BJ (cell line): ENCODE results near the gene IQCH. TPM values are rescaled to one million over a fixed set of nuclear protein-coding genes. Genes with fewer than 3 reads are reported as not detected.

Source experiments
- CTCF ChIA-PET: fragments of 350-600 bp; formaldehyde crosslinking; extraction: SDS; loops from one replicate; lab custom pipeline; 2021; ENCODE audit warnings: antibody characterized with exemption, inconsistent platforms; lab: Yijun Ruan, JAX
- POLR2A ChIA-PET: fragments of 300-600 bp; sonication (Branson Sonifier 250); formaldehyde crosslinking; extraction: SDS; loops from one replicate; lab custom pipeline; 2021; ENCODE audit warnings: antibody characterized with exemption; lab: Charles Lee
- DNase-seq: peaks from one replicate; pipeline ENCODE4 v3.0.0-alpha.2; 2011; ENCODE audit warnings: low read depth
- H3K27me3 ChIP-seq: 2 replicates; pipeline ENCODE4 v1.6.0; 2011; ENCODE audit warnings: low read length; ENCODE audit not compliant: control insufficient read depth, insufficient read depth
- H3K36me3 ChIP-seq: 2 replicates; pipeline ENCODE4 v1.5.1; 2011; ENCODE audit warnings: low read length; ENCODE audit not compliant: control insufficient read depth, insufficient read depth
- H3K4me3 ChIP-seq: 2 replicates; pipeline ENCODE4 v1.5.1; 2011; ENCODE audit warnings: low read depth, mild to moderate bottlenecking, control low read depth, low read length
- polyA plus RNA-seq: library from polyadenylated mRNA; depleted of rRNA; stranded (reverse); fragments of >200 nt; gene quantifications from 2 replicates; pipeline ENCODE4 v1.2.3, GENCODE V29; 2011
- TF ChIP-seq, protein P1 (sequence below): IDR thresholded peaks from 2 replicates; pipeline ENCODE4 v1.5.1; 2011; ENCODE audit warnings: low read depth, mild to moderate bottlenecking, control low read depth, inconsistent platforms, low read length, moderate library complexity; ENCODE audit not compliant: insufficient read depth

The IQCH gene
- polyA plus RNA-seq, 1 experiment, result 0.82 TPM

DNA sequence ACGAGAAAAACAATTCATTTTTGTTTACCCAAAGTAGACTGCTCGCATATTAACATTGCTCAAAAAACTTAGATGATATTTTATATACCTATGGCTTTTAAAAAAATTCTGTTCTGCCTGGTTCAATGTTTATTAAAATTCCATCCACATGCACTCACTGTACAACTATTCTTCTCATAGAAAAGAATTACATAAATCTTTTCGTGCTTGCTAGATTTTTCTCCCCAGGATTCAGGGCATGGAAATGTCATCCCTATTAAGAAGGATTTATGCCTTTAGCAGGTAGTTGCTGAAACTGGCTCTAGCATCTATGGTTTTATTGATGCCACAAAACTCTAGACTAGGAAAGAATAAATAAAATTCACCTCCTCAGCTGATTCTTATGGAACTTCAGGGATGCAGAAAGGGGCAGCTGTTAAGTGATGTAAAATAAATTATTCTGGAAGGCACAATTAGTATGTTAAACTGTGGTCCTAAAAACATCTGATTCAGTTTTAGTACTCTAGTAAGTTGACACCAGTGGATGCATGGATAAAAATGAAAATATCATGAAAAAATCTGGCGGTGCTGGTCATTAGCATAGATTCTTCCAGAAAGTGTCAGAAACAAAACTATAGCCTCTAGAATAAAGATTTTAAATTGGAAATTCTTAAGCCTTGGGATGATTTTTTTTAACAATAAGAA lies 41.8 kb upstream of the IQCH start:
- no peaks in the 10 kb centered on the region for H3K36me3 ChIP-seq
- TF ChIP-seq, protein P1, sequence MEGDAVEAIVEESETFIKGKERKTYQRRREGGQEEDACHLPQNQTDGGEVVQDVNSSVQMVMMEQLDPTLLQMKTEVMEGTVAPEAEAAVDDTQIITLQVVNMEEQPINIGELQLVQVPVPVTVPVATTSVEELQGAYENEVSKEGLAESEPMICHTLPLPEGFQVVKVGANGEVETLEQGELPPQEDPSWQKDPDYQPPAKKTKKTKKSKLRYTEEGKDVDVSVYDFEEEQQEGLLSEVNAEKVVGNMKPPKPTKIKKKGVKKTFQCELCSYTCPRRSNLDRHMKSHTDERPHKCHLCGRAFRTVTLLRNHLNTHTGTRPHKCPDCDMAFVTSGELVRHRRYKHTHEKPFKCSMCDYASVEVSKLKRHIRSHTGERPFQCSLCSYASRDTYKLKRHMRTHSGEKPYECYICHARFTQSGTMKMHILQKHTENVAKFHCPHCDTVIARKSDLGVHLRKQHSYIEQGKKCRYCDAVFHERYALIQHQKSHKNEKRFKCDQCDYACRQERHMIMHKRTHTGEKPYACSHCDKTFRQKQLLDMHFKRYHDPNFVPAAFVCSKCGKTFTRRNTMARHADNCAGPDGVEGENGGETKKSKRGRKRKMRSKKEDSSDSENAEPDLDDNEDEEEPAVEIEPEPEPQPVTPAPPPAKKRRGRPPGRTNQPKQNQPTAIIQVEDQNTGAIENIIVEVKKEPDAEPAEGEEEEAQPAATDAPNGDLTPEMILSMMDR, result no peak
- H3K4me3 ChIP-seq, result no peak overlapping the region
- ChIA-PET CTCF (no interaction called here), POLR2A (no interaction called here)
- DNase-seq, result no peak
- no peaks in the 10 kb centered on the region for H3K27me3 ChIP-seq

DNA sequence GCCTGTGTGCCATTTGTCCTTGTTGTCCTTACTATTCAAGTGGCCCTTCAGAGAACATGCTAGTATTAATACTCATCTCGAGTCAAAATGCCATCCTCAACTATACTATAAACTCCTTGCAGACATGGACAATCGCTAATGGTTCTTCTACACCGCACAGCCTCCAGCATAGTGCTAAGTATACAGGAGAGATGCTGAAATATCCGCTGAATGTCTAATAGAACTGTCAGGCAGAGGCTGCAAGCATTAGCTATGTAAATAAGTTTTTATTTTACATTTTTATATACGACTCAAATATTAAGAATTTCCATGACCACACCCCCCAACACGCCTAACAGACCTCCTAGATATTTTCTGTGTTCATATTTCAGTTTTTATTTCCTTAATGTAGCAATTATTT lies 39.5 kb upstream of the IQCH start:
- ChIA-PET POLR2A (no interaction called here), CTCF (no interaction called here)
- Histone ChIP-seq H3K36me3 (no peaks in the 10 kb centered on the region), H3K4me3 (no peak overlapping the region), H3K27me3 (no peaks in the 10 kb centered on the region)
- TF ChIP-seq, protein P1, result no peak
- no peak for DNase-seq

DNA sequence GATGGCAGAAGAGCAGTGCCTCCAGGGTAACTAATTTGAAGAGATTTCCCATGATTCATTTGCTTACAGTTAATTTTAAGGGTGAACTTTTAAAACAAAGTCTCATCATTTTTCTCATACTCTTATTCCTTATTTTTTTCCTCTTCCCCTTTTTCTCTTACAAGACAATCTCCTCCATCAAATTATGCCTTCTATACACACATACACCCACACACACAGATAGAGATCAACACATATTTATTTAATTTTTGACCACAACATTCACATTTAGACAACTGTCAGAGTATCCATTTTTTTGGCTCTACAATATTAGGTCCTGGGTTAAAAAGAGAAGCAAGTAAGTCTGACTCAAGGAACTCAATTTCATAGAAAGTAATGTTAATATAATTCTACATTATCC lies 37.7 kb upstream of the IQCH start:
- DNase-seq, result no peak
- Histone ChIP-seq H3K4me3 (no peak overlapping the region), H3K27me3 (no peaks in the 10 kb centered on the region), H3K36me3 (no peaks in the 10 kb centered on the region)
- ChIA-PET CTCF (no interaction called here), POLR2A (no interaction called here)
- TF ChIP-seq, protein P1, result no peak

DNA sequence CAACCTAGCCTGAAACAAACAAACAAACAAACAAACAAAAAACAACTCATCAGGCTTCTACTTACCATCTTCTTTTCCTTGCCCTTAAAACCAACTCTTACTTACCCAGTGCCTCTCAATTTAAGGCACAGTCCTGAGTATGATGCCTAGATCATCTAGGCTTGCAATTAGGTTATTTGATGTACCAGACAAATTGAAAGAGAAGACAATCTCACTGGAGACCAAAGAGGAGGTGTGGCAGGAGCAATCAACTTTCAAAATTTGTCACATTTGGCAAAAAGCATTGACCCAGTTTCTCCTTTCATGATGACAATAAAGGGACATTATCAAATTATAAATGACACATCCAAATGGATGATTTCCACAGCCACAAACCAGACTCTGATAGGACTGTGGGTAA lies 36.2 kb upstream of the IQCH start:
- CTCF ChIA-PET, result no interaction called here
- no peak overlapping the region for H3K4me3 ChIP-seq
- no peak for DNase-seq
- no peaks in the 10 kb centered on the region for H3K36me3 ChIP-seq
- H3K27me3 ChIP-seq, result no peaks in the 10 kb centered on the region
- TF ChIP-seq, protein P1, result no peak
- POLR2A ChIA-PET, result no interaction called here

DNA sequence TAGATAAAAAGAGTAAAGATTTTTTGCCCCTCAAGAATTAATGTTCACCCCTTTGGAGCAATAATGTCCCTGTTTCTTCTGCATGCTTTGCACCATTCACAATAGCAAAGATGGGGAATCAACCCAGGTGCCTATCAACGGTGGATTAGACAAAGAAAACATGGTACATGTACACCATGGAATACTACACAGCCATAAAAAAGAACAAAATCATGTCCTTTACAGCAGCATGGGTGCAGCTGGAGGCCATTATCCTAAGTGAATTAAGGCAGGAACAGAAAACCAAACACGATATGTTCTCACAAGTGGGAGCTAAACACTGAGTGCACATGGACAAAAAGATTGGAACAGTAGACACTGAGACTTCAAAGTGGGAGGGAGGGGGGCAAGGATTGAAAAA lies 35.3 kb upstream of the IQCH start:
- Histone ChIP-seq H3K27me3 (no peaks in the 10 kb centered on the region), H3K4me3 (no peak overlapping the region), H3K36me3 (no peaks in the 10 kb centered on the region)
- TF ChIP-seq, protein P1, result no peak
- CTCF ChIA-PET, result no interaction called here
- DNase-seq, result no peak
- POLR2A ChIA-PET, result no interaction called here
